ENCODE results near the gene SMCHD1. TPM values are rescaled to one million over a fixed set of nuclear protein-coding genes. Genes with fewer than 3 reads are reported as not detected.
"Not testable (repeated sequence)": the region's sequence is repeated elsewhere in the genome, so short reads cannot be mapped to it uniquely, and the experiment has no call there.

Gene SMCHD1
- total RNA-seq, 1 donor from 2014 or later, result 29.7 TPM

DNA sequence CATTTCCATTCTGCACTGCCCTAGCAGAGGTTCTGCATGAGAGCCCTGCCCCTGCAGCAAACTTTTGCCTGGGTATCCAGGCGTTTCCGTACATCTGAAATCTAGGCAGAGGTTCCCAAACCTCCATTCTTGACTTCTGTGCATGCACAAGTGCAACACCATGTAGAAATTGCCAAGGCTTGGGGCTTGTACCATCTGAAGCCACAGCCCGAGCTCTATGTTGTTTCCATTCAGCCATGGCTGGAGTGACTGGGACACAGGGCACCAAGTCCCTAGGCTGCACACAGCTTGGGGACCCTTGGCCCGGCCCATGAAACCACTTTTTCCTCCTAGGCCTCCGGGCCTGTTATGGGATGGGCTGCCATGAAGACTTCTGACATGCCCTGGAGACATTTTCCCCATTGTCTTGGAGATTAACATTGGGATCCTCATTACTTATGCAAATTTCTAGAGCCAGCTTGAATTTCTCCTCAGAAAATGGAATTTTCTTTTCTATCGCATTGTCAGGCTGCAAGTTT, 154.2 kb downstream of the SMCHD1 start:
- not testable (repeated sequence) for H4K20me1 ChIP-seq (ENCODE audit: insufficient read depth, low read length); H3K4me3 Mint-ChIP-seq (ENCODE audit: unreplicated experiment); H3K36me3 ChIP-seq (ENCODE audit: insufficient read depth, low read length); H3K9ac ChIP-seq (ENCODE audit: low read length); H3K4me1 ChIP-seq (ENCODE audit: insufficient read depth, low read length); H3K79me2 ChIP-seq (ENCODE audit: insufficient read depth, low read length); H3K36me3 Mint-ChIP-seq (ENCODE audit: low read depth, unreplicated experiment); H3K9me3 Mint-ChIP-seq (ENCODE audit: unreplicated experiment); H3K4me2 ChIP-seq (ENCODE audit: low read length); H3K27ac ChIP-seq (ENCODE audit: low read depth, low read length); H3K9me3 ChIP-seq (ENCODE audit: insufficient read depth, low read depth, low read length); H3K27me3 ChIP-seq (ENCODE audit: insufficient read depth, low read length); DNase-seq (ENCODE audit: low read depth); H3K27me3 Mint-ChIP-seq (ENCODE audit: low read depth, unreplicated experiment); H2AFZ ChIP-seq (ENCODE audit: low read depth, low read length); H3K27ac Mint-ChIP-seq (ENCODE audit: unreplicated experiment); FAIRE-seq; H3K4me3 ChIP-seq (ENCODE audit: insufficient read depth, low read depth, low read length)
- H3K4me1 Mint-ChIP-seq (ENCODE audit: low read depth, unreplicated experiment), result peaks cover 11% of the 10 kb centered on the region

DNA sequence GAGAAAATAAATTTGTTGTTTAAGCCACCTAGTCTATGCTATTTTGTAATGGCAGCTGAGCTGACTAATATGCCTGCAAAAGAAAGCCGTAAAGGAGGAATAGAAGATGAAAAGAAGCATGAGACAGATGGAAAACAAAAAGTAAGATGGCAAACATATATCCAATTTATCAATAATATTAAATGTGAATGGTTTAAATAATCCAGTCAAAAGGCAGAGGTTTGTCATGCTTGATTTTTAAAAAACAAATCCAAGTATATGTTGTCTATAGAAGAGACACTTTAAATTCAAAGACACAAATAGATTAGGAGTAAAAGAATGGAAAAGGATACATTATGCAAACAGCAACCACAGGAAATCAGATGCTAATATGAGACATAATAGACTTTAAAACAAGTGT, 155.9 kb downstream of the SMCHD1 start:
- Histone ChIP-seq H2AFZ (ENCODE audit: low read depth, low read length) (no peak overlapping the region), H3K79me2 (ENCODE audit: insufficient read depth, low read length) (no peaks in the 10 kb centered on the region), H3K4me1 (ENCODE audit: insufficient read depth, low read length) (peaks cover 3% of the 10 kb centered on the region), H3K36me3 (ENCODE audit: insufficient read depth, low read length) (no peaks in the 10 kb centered on the region), H3K9ac (ENCODE audit: low read length) (no peak overlapping the region), H3K4me3 (ENCODE audit: insufficient read depth, low read depth, low read length) (no peak overlapping the region), H3K4me2 (ENCODE audit: low read length) (no peak overlapping the region), H3K27ac (ENCODE audit: low read depth, low read length) (no peak overlapping the region), H3K27me3 (ENCODE audit: insufficient read depth, low read length) (no peaks in the 10 kb centered on the region), H3K9me3 (ENCODE audit: insufficient read depth, low read depth, low read length) (no peaks in the 10 kb centered on the region), H4K20me1 (ENCODE audit: insufficient read depth, low read length) (no peaks in the 10 kb centered on the region)
- H3K36me3 Mint-ChIP-seq (ENCODE audit: low read depth, unreplicated experiment), result no peaks in the 10 kb centered on the region
- TF ChIP-seq, protein P1, sequence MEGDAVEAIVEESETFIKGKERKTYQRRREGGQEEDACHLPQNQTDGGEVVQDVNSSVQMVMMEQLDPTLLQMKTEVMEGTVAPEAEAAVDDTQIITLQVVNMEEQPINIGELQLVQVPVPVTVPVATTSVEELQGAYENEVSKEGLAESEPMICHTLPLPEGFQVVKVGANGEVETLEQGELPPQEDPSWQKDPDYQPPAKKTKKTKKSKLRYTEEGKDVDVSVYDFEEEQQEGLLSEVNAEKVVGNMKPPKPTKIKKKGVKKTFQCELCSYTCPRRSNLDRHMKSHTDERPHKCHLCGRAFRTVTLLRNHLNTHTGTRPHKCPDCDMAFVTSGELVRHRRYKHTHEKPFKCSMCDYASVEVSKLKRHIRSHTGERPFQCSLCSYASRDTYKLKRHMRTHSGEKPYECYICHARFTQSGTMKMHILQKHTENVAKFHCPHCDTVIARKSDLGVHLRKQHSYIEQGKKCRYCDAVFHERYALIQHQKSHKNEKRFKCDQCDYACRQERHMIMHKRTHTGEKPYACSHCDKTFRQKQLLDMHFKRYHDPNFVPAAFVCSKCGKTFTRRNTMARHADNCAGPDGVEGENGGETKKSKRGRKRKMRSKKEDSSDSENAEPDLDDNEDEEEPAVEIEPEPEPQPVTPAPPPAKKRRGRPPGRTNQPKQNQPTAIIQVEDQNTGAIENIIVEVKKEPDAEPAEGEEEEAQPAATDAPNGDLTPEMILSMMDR (IDR thresholded peaks at IDR 0.05; ENCODE audit: insufficient read depth, low read depth, low read length), result no peak
- FAIRE-seq (no peak), DNase-seq (ENCODE audit: low read depth) (no peak)
- no peak overlapping the region for H3K4me3 Mint-ChIP-seq (ENCODE audit: unreplicated experiment)
- no peak overlapping the region for H3K27ac Mint-ChIP-seq (ENCODE audit: unreplicated experiment)
- peaks cover 7% of the 10 kb centered on the region for H3K9me3 Mint-ChIP-seq (ENCODE audit: unreplicated experiment)
- H3K4me1 Mint-ChIP-seq (ENCODE audit: low read depth, unreplicated experiment), result no peaks in the 10 kb centered on the region
- H3K27me3 Mint-ChIP-seq (ENCODE audit: low read depth, unreplicated experiment), result no peaks in the 10 kb centered on the region

DNA sequence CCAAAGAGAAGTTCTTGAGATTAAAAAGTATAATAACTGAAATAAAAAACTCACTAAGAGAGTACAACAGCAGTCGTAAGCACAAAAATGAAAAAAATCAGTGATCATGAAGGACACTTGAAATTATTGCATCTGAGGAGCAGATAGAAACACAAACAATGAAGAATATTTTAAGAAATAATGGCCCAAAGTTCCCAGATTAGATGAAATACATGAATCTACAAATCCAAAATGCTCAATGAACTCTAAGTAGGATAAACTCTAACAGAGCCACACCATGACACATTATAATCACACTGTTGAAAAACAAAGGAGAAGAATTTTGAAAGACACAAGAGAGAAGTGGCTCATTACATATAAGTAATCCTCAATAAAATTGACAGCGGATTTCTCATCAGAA, 159.4 kb downstream of the SMCHD1 start:
- no peak for TF ChIP-seq EZH2 (IDR thresholded peaks at IDR 0.05; ENCODE audit: insufficient read depth, low read length)
- TF ChIP-seq, protein P1 (IDR thresholded peaks at IDR 0.05; ENCODE audit: insufficient read depth, low read depth, low read length), result no peak

More for the DNA sequence above, 159.4 kb downstream of the SMCHD1 start:
- H3K27ac ChIP-seq (ENCODE audit: low read depth, low read length), result no peak overlapping the region
- Mint-ChIP-seq H3K27me3 (ENCODE audit: low read depth, unreplicated experiment) (no peaks in the 10 kb centered on the region), H3K36me3 (ENCODE audit: low read depth, unreplicated experiment) (no peaks in the 10 kb centered on the region), H3K9me3 (ENCODE audit: unreplicated experiment) (peaks cover 6% of the 10 kb centered on the region), H3K4me3 (ENCODE audit: unreplicated experiment) (no peak overlapping the region), H3K4me1 (ENCODE audit: low read depth, unreplicated experiment) (no peaks in the 10 kb centered on the region), H3K27ac (ENCODE audit: unreplicated experiment) (no peak overlapping the region)
- no peak overlapping the region for H3K4me3 ChIP-seq (ENCODE audit: insufficient read depth, low read depth, low read length)
- no peak overlapping the region for H3K4me2 ChIP-seq (ENCODE audit: low read length)
- H3K9me3 ChIP-seq (ENCODE audit: insufficient read depth, low read depth, low read length), result no peaks in the 10 kb centered on the region
- no peaks in the 10 kb centered on the region for H3K4me1 ChIP-seq (ENCODE audit: insufficient read depth, low read length)
- H3K27me3 ChIP-seq (ENCODE audit: insufficient read depth, low read length), result no peaks in the 10 kb centered on the region
- no peak for FAIRE-seq
- H4K20me1 ChIP-seq (ENCODE audit: insufficient read depth, low read length), result no peaks in the 10 kb centered on the region
- no peak overlapping the region for H3K9ac ChIP-seq (ENCODE audit: low read length)
- H3K36me3 ChIP-seq (ENCODE audit: insufficient read depth, low read length), result no peaks in the 10 kb centered on the region
- H2AFZ ChIP-seq (ENCODE audit: low read depth, low read length), result no peak overlapping the region
- no peaks in the 10 kb centered on the region for H3K79me2 ChIP-seq (ENCODE audit: insufficient read depth, low read length)
- no peak for DNase-seq (ENCODE audit: low read depth)
